Astrocyte of the cerebellum (primary cell): ENCODE data around the gene RBL1.

Experiments
- DNase-seq: peaks from one replicate; pipeline ENCODE4 v3.0.0-alpha.2; 2011; ENCODE audit warnings: low read depth
- H3K4me3 ChIP-seq: 2 replicates; pipeline ENCODE4 v1.5.1; 2011; ENCODE audit warnings: mild to moderate bottlenecking, low read depth, low read length, moderate library complexity
- in situ Hi-C: cut with HindIII; loops from 2 replicates; pipeline ENCODE4 v1.10.0; 2017; ENCODE audit warnings: low sequenced_read_pairs
- TF ChIP-seq, protein P1 (sequence below): IDR thresholded peaks from 2 replicates; pipeline ENCODE4 v1.5.1; 2012; ENCODE audit warnings: low read length, low read depth, moderate library complexity, mild to moderate bottlenecking; ENCODE audit errors: missing control alignments

The RBL1 gene

DNA sequence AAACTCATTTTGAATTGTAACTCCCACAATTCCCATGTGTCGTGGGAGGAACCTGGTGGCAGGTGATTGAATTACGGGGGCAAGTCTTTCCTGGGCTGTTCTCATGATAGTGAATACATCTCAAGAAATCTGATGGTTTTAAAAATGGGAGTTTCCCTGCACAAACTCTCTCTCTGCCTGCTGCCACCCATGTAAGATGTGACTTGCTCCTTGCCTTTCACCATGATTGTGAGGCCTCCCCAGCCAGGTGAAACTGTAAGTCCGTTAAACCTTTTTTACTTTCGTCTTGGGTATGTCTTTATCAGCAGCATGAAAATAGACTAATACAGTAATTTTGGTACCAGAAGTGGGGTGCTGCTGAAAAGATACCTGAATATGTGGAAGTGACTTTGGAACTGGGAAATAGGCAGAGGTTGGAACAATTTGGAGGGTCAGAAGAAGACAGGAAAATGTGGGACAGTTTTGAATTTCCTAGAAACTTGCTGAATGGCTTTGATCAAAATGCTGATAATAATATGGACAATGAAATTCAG is 102.9 kb downstream of the RBL1 start:
- H3K4me3 ChIP-seq, result no peak overlapping the region
- TF ChIP-seq, protein P1, sequence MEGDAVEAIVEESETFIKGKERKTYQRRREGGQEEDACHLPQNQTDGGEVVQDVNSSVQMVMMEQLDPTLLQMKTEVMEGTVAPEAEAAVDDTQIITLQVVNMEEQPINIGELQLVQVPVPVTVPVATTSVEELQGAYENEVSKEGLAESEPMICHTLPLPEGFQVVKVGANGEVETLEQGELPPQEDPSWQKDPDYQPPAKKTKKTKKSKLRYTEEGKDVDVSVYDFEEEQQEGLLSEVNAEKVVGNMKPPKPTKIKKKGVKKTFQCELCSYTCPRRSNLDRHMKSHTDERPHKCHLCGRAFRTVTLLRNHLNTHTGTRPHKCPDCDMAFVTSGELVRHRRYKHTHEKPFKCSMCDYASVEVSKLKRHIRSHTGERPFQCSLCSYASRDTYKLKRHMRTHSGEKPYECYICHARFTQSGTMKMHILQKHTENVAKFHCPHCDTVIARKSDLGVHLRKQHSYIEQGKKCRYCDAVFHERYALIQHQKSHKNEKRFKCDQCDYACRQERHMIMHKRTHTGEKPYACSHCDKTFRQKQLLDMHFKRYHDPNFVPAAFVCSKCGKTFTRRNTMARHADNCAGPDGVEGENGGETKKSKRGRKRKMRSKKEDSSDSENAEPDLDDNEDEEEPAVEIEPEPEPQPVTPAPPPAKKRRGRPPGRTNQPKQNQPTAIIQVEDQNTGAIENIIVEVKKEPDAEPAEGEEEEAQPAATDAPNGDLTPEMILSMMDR, result no peak
- in situ Hi-C loops, result no loop called here
- no peak for DNase-seq

DNA sequence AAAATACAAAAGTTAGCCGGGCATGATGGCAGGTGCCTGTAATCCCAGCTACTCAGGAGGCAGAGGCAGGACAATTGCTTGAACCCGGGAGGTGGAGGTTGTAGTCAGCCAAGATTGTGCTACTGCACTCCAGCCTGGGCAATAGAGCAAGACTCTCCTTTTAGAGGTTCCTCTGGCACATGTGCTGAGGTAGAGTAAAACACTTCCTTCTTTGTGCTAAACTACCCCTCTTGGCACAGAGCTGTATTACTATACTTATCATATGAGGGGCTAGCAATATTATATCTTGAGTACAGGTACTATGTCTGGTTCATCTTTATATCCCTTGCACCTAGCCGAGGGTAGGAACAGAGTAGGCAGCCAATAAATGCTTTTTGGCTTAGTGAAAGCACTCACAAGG is 104.1 kb downstream of the RBL1 start:
- TF ChIP-seq, protein P1, result no peak
- no peak overlapping the region for H3K4me3 ChIP-seq
- in situ Hi-C loops, result no loop called here
- DNase-seq, result no peak

DNA sequence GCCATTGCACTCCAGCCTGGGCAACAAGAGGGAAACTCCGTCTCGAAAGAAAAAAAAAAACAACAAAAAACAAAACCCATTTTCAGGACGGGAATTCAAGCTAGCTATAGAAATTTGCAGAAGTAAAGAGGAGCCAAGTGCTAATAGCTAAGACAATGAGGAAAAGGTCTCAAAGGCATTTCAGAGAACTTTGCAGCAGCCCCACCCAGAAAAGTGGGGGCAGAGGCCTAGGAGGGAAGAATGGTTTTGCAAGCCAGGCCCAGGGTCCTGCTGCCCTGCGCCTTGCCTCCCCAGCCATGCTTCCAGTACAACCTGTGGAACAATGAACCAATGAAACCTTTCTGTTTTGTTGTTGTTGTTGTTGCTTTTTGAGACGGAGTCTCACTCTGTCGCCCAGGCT is 106.0 kb downstream of the RBL1 start:
- no peak for DNase-seq
- TF ChIP-seq, protein P1, result no peak
- in situ Hi-C loops, result no loop called here
- H3K4me3 ChIP-seq, result no peak overlapping the region

DNA sequence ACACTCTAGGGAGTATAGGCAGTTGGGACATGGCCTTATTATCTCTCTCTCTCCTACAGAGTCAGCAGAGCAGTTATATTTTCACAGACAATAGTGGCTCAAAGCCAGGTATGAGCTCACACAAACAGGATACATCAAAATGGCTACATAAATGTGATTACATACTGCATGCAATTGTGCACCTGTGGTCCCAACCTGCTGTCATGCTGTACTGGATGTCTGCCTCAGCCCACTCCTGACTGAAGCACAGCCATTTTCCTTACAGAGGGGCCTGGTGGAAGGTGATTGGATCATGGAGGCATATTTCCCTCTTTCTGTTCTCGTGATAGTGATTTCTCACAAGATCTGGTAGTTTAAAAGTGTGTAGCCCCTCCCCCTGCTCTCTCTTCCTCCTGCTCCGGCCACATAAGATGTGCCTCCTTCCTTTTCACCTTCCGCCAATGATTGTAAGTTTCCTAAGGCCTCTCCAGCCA is 107.3 kb downstream of the RBL1 start:
- TF ChIP-seq, protein P1, result no peak
- no peak for DNase-seq
- in situ Hi-C loops, result no loop called here

DNA sequence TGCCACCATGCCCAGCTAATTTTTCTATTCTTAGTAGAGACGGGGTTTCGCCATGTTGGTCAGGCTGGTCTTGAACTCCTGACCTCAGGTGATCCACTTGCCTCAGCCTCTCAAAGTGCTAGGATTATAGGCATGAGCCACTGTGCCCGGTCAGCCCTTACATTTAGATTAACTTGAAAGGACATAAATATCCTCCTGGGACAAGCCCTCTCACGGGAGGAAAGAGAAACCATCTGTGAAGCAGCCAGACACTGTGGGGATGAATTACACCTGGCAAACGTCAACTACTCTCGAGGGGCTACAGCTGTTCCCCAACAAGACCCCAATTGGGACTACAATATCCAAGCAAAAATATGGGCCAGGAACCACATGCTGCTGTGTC is 111.5 kb downstream of the RBL1 start:
- H3K4me3 ChIP-seq, result no peak overlapping the region
- TF ChIP-seq, protein P1, result no peak
- in situ Hi-C loops, result no loop called here
- no peak for DNase-seq

More for the DNA sequence above, 107.3 kb downstream of the RBL1 start:
- H3K4me3 ChIP-seq, result no peak overlapping the region

DNA sequence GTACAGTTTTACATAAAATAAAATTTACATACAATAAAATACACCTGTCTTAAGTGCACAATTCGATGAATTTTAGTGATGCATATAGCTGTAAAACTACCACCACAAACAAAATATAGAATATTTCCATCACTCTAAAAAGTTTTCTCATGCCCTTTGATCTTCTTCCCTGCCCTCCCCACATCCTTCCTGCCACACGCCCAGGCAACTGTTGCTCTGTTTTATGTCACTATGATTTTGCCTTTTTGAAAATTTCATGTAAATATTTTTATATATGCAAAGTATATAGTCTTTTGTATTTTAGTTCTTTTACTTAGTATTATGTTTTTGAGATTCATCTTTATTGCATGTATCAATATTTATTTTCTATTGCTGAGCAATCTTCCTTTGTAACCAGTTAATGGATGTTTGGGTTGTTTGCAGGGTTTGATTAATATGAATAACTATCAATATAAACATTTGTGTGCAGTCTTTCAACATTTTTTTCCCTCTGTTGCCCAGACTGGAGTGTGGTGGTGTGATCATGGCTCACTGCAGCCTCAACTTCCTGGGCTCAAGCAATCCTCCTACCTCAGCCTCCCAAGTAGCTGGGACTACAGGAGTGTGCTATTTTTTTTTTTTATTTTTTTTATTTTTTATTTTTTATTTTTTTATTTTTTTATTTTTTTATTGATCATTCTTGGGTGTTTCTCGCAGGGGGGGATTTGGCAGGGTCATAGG is 120.5 kb downstream of the RBL1 start:
- in situ Hi-C loops, result no loop called here
- no peak for DNase-seq
- TF ChIP-seq, protein P1, result no peak
- no peak overlapping the region for H3K4me3 ChIP-seq
